Measurements from ENCODE around the gene TCL1B.
A peak's percentile ranks its signal among the peaks of the same experiment; 100 is the strongest.

Gene TCL1B

GRCh38 chr14:95668235-95668772 lies 17.9 kb upstream of the TCL1B start:
- DNase-seq, result peak; percentile 5

GRCh38 chr14:95674613-95675012 lies 11.6 kb upstream of the TCL1B start:
- no peak for DNase-seq

DNA sequence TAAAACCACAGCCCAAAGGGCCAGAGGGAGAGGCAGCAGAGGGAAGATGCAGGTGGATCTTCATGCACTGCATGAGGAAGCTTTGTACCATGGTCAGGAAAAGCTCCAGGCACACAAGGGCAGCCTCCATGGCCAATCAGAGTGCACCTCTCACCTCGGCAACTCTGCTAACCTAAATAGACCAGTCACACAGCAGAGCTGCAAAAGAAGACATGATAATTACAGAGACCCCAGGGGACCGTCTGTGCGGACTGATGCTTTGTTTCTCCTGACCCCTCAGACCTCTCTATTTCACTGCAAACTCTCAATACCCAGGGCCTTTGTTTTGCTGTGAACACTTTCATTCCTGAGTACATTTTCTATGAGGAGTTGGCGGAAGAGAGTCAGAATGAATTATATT lies 10.7 kb upstream of the TCL1B start:
- no peak for DNase-seq

DNA sequence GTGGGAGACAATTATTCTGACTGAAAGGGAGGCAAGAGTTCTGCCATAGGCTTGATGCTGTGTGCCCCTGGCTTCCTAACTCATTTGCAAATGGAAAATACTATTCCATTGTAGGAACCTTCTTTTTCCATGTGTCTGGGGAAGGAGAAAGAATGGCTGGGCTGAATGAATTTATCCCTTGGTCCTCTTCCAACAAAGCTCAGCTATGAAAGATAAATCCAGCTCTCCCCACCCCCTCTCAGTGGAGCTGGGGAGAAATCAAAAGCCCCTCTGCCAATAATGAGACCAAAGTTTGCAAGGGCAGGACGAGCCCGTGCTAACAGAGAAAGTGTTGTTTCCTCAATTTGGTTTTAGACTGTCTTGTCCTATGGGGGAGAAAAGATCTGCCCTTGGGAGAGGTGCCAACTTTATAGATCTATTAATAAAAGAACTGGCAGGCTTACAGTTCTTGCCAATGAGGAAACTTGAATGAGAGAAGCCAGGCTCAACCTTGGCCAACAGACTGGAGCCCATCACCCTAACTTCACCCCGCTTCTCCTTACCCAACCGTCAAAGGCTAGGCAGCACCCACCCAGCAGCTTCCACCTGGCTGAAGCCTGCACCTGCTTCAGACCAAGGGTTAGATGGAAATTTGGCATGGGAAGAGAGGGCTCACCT lies 8.9 kb upstream of the TCL1B start:
- DNase-seq, result no peak

DNA sequence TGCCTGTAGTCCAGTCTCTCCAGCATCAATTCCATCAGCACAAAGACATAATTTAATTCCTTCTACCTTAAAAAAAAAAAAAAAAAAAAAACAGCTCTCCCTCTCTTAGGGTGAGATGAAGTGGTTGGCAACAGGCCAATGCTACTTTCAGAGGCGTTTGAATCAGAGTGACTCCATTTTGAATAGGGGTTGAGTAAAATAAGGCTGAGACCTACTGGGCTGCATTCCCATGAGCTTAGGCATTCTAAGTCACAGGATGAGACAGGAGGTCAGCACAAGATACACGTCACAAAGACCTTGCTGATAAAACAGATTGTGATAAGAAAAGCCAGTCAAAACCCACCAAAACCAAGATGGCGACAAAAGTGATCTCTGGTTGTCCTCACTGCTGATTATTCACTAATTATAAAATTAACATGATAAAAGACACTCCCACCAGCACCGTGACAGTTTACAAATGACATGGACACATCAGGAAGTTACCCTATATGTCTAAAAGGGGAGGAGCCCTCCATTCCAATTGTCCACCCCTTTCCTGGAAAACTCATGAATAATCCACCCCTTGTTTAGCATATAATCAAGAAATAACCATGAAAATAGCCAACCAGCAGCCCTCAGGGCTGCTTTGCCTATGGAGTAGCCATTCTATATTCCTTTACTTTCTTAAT lies 6.9 kb upstream of the TCL1B start:
- DNase-seq, result no peak

DNA sequence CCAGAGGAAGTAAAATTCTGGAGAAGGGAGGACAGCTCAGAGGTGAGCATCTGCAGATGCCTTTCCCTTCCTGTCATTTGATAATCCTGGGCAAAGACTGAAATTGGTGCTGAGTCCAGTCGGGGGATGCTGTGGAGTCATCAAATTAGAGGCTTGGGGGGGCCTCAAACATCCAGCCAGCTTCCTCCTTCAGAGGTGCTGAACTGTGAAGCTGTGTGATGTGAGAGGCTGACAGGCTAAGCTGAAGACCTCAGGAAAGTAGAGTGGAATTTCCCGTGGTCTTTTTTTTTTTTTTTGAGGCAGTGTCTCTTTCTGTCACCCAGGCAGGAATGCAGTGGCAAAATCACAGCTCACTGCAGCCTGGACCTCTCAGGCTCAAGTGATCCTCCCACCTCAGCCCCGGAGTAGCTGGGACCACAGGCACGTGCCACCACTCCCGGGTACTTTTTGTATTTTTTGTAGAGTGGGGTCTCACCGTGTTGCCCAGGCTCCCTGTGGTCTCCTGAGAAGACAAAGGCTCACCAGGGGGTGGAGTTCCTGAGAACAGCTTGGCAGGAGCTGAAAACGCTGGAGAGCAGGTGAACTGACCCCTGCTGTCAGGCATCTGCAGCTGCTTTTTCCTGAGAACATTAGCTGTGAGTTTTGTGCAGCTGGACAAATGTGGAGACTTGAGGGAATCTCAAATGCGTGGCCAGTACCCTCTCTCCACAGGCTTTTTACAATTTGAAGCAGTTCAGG lies 6.1 kb upstream of the TCL1B start:
- no peak for DNase-seq

DNA sequence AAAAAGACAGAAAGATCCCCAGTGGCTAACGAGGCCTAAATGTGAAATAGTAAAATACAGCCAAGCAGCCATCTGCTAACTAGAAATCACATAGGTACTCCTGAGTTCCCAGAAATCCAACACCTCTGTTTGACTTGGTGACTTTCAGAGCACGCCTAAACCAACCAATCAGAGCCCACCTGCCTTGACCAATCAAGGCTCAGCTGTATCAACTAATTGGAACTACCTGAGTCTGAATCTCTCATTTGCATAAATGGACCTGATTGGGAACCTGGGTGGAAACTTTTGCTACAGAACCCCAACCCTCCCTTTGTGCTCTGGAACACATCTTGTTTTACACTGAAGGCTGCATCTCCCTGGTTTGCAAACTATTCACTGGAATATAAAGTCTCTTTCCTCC lies 5.1 kb upstream of the TCL1B start:
- no peak for DNase-seq

DNA sequence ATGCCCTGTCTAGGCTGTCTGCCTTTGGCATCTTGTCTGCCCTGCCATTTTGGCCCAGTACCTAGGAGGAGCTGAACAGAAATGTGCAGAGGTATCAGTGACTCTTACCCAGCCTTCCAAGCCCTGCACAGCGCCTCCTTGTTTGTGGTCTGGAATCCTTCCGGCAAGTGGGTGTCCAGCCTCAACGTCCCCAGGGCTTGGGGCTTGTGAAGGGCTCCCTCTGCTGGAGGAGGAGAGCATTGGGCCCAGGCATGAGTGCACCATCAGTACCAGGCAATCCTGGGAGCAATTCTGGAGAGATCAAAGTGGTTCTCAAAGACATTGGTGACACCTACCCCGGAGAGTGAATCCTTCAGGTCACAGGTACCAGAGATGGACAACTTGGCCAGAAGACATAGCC lies 2.4 kb upstream of the TCL1B start:
- DNase-seq, result peak; percentile 53

- no peak for DNase-seq
Measured at GRCh38 chr14:95686935-95687334, 709 bp downstream of the TCL1B start.

DNA sequence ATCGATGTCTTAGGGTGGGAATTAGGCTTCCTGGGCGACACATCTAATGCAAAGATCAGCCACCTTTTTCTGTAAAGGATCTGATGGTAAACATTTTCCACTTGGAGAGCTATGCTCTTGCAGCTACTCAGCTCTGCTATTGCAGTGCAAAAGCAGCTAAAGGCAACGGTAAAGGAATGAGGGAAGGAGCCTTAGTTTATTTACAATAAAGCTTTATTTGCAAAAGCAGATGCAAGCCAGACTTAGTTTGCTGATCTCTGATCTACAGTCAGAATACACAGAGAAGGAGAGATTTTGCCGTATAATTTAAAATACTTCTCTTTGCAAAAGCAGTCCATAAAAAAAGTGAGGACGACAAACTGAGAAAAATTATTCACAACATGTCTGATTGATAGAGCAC lies 3.2 kb downstream of the TCL1B start:
- DNase-seq, result no peak

- DNase-seq, result no peak
Measured at GRCh38 chr14:95690815-95691214, 4.6 kb downstream of the TCL1B start.

DNA sequence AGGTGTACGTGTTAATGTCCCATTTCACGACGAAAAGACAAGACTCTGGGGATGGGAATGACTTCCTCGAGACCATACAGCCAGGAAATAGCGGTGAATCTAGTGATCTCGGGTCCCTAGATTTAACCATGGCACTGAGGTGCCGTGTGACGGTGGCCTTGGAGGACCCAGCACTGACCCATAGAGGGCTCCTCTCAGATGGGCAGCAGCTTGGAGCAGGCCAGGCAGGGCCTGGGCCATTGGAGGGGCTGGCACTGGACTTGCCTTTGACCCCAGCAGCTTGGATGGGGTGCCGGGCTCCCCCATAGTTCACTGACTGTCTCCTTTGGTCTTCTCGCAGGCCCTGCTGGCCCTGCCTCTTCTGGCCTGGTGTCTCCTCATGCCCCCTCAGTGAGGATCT lies 5.4 kb downstream of the TCL1B start:
- no peak for DNase-seq

- DNase-seq, result no peak
Measured at GRCh38 chr14:95692109-95692508, 5.9 kb downstream of the TCL1B start.

DNA sequence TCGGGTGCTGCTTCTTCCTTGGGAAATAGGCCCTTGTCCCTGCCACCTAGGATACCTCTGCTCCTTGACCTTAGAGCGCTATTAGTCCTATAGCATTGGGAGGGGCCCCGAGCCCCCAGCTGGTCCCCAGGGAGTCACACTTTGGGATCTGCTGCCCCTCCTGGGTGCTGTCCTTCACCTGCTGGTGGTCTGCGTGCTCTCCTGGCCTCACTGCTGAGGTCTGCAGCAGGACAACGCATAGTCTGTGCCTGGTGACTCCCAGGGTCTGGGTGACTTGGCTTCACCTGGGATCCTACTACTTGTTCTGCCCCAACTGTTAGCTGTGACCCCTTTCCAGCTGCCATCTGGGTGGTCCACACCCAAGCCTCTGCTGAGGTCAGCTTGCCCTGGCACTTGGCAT lies 8.8 kb downstream of the TCL1B start:
- no peak for DNase-seq

DNA sequence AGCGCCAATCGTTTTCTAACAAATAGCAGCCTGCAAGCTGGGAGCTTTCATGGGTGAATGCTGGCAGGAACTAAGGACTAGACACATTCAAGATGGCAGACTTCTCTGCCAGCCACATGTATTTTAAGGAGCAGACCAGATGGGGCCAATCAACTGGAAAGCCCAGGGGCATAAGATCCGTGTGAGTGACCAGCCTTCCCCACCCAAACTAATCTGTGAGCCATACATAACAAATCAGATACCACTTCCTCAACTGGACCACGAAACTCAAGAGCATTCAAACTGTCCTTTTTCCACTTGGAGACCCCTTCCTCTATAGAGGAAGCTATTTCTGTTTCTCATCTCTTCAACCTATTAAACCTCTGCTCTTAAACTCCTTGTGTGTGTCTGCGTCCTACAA lies 9.7 kb downstream of the TCL1B start:
- DNase-seq, result no peak

DNA sequence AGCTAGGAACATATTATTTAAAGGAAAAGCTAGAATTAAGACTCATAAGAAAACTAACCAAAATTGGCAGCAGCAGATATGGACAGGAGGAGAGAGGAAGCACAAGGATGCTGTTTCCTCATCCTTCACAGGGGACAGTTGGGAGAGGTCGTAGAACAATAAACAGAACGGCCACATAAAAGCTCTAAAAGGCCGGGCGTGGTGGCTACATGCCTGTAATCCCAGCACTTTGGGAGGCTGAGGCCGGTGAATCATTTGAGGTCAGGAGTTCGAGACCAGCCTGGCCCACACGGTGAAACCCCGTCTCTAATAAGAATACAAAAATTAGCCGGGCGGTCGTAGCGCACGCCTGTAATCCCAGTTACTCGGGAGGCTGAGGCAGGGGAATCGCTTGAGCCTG lies 10.5 kb downstream of the TCL1B start:
- DNase-seq, result no peak

DNA sequence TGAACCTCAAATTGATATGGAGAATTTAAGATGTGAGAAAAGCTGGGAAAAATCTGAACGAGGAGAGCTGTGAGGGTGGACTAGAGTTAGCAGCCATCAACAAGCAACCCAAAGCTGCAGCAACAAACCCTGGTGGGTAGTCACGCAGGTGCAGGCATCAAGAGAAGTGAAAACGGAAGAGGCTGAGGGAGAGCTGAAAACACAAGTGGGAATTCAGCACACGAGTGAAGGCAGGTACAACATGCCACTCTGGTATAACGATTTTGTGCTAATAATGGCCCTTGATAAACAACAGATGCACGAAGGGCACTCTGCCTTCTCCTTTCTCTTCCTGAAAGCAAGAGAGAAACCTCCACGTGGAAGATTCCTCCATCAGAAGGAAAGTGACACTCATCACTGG lies 11.5 kb downstream of the TCL1B start:
- no peak for DNase-seq

DNA sequence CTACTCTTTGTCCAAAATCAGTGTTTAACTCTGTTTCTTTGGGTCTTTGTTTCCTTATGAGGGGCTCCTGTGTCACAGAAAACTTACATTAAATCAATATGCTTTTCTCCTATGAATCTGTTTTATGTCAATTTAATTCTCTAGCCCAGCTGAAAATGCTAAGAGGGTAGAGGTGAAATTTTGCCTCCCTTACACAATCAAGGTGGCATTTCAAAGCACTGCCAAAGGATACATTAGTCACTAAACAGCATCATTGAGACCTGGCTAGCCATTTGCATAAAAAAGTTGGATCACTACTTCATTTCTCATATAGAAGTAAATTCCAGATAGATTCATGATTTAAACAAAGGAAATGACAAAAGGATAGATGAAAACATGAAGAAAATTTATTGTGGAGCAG lies 12.1 kb downstream of the TCL1B start:
- DNase-seq, result no peak

DNA sequence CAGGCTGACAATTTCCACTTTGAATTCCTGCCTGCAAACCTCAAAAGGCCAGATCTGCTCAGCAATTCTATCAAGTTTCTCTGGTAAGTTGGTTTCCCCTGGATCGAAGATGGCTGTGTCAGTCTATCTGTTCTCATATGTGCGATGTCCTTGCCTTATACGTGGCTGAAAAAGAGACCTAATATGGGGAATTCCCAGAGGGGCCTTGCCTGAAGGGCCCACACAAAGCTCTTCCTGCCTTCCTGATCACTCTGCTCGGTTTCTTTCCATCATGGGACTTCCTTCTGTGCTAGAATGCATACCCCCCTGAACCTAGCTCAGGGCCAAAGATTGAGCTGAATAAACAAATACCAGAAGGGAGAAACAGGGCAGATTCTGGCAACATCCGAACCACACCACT lies 13.2 kb downstream of the TCL1B start:
- no peak for DNase-seq

DNA sequence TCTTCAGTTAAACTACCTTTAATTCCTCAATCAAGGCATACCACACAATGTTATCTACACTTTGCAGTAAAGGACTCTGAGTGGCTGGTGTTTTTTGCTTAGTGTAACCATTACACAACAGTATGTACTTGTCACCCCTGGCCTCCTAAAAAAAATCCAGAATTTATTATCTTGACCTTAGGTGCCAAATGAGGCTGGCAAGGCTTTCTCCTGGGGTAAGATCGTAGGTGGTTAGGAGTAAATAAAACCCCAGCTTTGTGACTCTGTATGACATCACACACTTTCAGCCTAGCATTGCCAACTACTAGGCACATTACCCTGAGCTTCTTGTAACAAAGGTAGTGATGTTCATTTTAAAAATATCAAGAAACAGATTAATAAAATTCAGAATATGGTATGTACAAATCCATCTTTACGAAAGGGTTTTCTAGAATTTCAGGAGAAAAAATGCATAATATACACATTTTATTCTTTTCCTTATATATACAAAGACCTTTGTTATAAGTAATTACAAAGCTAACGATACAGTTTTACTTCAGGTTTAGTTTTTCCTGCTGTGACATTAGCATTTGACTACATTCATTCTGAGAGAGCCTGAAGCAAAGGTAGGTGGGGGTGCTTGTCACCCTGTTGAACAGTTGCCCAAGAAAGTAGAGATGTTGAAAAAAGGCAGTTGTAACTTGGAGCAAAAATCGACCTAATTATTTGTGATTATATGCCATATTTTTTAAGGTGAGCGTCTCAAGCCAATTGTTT lies 14.2 kb downstream of the TCL1B start:
- no peak for DNase-seq

DNA sequence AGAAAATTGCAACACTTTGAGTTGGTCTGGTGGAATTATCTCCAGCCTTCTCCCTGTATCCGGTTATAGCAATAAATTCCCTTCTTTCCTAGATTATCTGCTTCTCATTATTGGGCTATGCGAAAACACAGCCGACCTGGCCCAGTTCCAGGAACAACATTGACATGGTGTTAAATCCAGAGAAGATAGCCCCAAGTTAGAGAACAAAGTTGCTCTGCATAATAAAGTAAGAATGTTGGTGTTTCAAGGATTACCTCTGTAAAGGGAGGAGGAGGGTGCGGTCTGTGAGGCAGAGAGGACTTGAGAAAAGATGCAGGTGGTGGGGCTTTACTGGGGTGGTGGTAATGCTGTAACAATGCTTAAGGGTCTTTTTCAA lies 15.6 kb downstream of the TCL1B start:
- DNase-seq, result no peak

- DNase-seq, result no peak
Measured at GRCh38 chr14:95703341-95703740, 17.1 kb downstream of the TCL1B start.

DNA sequence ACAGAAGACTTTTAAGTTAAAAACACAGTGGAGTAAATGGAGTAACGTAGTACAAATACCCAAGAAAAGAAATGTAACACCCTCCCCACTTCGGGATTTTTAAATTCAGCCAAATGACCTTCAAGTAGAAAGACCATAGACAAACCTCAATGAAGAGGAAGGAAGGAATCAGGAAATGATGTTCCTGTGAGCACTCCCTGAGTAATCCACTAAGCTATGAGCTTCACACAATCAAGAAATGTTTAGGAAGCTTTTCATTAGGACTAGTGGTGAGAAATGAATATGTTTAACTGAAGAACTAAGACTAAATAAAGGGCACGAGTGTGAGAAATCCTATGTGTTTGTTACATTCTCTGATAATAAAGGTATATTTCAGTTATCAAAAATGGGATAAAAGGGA lies 17.6 kb downstream of the TCL1B start:
- no peak for DNase-seq
